Fibroblast of lung (primary cell): ENCODE measurements around the gene EIF4A3. TPM values are rescaled to one million over a fixed set of nuclear protein-coding genes. Genes with fewer than 3 reads are reported as not detected.

Experiments
- DNase-seq, 2 donors: peaks; one replicate each; pipeline versions ENCODE4 v3.0.0 to v3.0.0-alpha.2; 2010; ENCODE audit warnings: low read depth in 2 of 2
- H2AFZ ChIP-seq: 2 replicates; pipeline ENCODE4 v1.5.1; 2012; ENCODE audit warnings: low read length, control low read depth, inconsistent platforms
- H3K27ac ChIP-seq: 2 replicates; pipeline ENCODE4 v1.5.1; 2011; ENCODE audit warnings: low read length, control low read depth; ENCODE audit not compliant: insufficient read depth
- H3K27me3 ChIP-seq: 2 replicates; pipeline ENCODE4 v1.5.1; 2011; ENCODE audit warnings: mild to moderate bottlenecking, low read length; ENCODE audit not compliant: control insufficient read depth, insufficient read depth
- H3K36me3 ChIP-seq: 2 replicates; pipeline ENCODE4 v1.5.1; 2011; ENCODE audit warnings: low read length; ENCODE audit not compliant: control insufficient read depth, insufficient read depth
- H3K4me1 ChIP-seq: 2 replicates; pipeline ENCODE4 v1.5.1; 2011; ENCODE audit warnings: low read length; ENCODE audit not compliant: control insufficient read depth, insufficient read depth; ENCODE audit errors: extremely low read depth
- H3K4me2 ChIP-seq: 2 replicates; pipeline ENCODE4 v1.5.1; 2011; ENCODE audit warnings: low read length, control low read depth; ENCODE audit not compliant: insufficient read depth; ENCODE audit errors: extremely low read depth
- H3K4me3 ChIP-seq, 4 experiments: fragments of 200-600 bp in 1 of 4; sonication (generic) in 1 of 4; replicated peaks in 1 of 4; 2 replicates each; pipeline ENCODE4 v1.5.1; 2011 to 2016; ENCODE audit warnings: low read length in 4 of 4, low read depth in 3 of 4, mild to moderate bottlenecking in 3 of 4, control low read depth in 2 of 4, inconsistent platforms in 1 of 4, mixed read lengths in 1 of 4; ENCODE audit not compliant: insufficient read depth in 1 of 4; ENCODE audit errors: control extremely low read depth in 1 of 4
- H3K79me2 ChIP-seq: 2 replicates; pipeline ENCODE4 v1.5.1; 2012; ENCODE audit warnings: mild to moderate bottlenecking, low read length, inconsistent platforms; ENCODE audit not compliant: control insufficient read depth, insufficient read depth
- H3K9ac ChIP-seq: 2 replicates; pipeline ENCODE4 v1.5.1; 2011; ENCODE audit warnings: mild to moderate bottlenecking, low read length, control low read depth; ENCODE audit not compliant: insufficient read depth
- H3K9me3 ChIP-seq: 2 replicates; pipeline ENCODE4 v1.5.1; 2012; ENCODE audit warnings: low read depth, low read length; ENCODE audit not compliant: control insufficient read depth, insufficient read depth
- H4K20me1 ChIP-seq: 2 replicates; pipeline ENCODE4 v1.5.1; 2011; ENCODE audit warnings: low read length; ENCODE audit not compliant: control insufficient read depth, insufficient read depth; ENCODE audit errors: extremely low read depth
- EZH2 ChIP-seq: IDR thresholded peaks from 2 replicates; pipeline ENCODE4 v1.5.1; 2012; ENCODE audit warnings: low read length, control low read depth, mild to moderate bottlenecking; ENCODE audit errors: missing control alignments
- polyA minus RNA-seq: library from RNA; depleted of rRNA, polyadenylated mRNA; stranded (reverse); fragments of >200 nt; gene quantifications from 2 replicates; pipeline ENCODE4 v1.2.3, GENCODE V29; 2011; ENCODE audit warnings: low replicate concordance
- polyA plus RNA-seq, 2 donors: library from polyadenylated mRNA; depleted of rRNA in 1 of 2; stranded (reverse) in 1 of 2; unstranded in 1 of 2; fragments of >200 nt; gene quantifications; 2 replicates each; pipeline ENCODE4 v1.2.1, GENCODE V29; 2011 to 2012; ENCODE audit warnings: missing spikeins in 1 of 2
- total RNA-seq: library from RNA; depleted of rRNA; stranded (reverse); fragments of >200 nt; gene quantifications from 2 replicates; pipeline ENCODE4 v1.2.1, GENCODE V29; 2014
- TF ChIP-seq, protein P1 (sequence below), 2 donors: IDR thresholded peaks in 1 of 2; conservative IDR thresholded peaks in 1 of 2; 1 replicate in 1 of 2; 2 replicates in 1 of 2; pipeline ENCODE4 v1.5.1; 2011 to 2012; ENCODE audit warnings: low read length in 2 of 2, control low read depth in 1 of 2, inconsistent platforms in 1 of 2, low read depth in 1 of 2, mild to moderate bottlenecking in 1 of 2

Gene EIF4A3
- 73.2 and 85.0 TPM in 2 replicates for total RNA-seq
- polyA plus RNA-seq: 110 and 143 TPM in 2 replicates
- 85.6 and 103 TPM in 2 replicates for polyA plus RNA-seq (2012)
- 48.1 and 48.6 TPM in 2 replicates for polyA minus RNA-seq

DNA sequence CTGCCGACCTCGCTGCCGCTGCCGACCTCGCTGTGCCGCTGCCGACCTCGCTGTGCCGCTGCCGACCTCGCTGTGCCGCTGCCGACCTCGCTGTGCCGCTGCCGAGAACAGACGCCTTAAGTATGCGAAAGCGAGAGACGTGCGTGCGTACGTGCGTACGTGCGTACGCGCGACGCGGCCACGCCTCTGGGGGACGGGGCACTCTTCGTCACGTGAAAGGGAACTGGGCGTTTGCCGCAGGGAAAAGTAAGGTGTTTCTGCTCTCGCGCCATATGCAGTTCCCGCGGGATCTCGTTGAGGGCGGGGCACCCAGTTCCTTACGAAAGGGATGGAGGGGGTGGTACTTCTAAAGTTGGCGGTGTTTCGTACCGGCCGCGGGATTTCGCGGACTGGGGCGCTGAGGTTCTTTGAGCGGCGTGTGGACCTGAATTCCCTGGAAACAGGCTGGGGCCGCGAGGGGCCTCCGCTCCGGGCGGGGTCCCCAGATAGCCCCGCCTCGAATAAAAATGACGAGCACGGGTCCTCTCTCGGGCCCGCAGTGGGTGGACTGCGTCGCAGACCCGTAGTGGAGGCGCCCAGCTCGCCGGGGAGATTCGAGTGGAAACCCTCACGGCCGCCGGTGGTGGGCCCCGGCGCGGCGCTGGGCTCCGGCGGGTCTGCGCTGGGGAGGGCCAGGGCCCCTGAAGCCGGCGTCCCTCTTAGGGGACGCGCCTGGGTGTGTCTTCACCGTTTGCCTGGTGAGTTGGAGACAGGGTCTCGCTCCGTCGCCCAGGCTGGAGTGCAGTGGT is at the start of gene EIF4A3:
Gene EIF4A3 (minus strand): TSS at position 94 of the 788 bp plus-strand sequence. CDS start 167 bp downstream, outside the sequence.
- H3K79me2 ChIP-seq: peaks cover 53% of the 10 kb centered on the region
- peak within 1 kb of the TSS; percentile 74 for H2AFZ ChIP-seq
- H3K27ac ChIP-seq: peak within 1 kb of the TSS; percentile 96
- peak within 1 kb of the TSS; percentile 93 for H3K9ac ChIP-seq
- H3K36me3 ChIP-seq: peaks cover 10% of the 10 kb centered on the region
- no peaks in the 10 kb centered on the region for H4K20me1 ChIP-seq
- H3K4me2 ChIP-seq: peak within 1 kb of the TSS; percentile 99
- H3K9me3 ChIP-seq: no peaks in the 10 kb centered on the region
- peaks cover 11% of the 10 kb centered on the region for H3K4me1 ChIP-seq
- peak; percentile 99 for DNase-seq
- H3K4me3 ChIP-seq: peak within 1 kb of the TSS; percentile 78 to 98 (median 88)
- TF ChIP-seq, protein P1, sequence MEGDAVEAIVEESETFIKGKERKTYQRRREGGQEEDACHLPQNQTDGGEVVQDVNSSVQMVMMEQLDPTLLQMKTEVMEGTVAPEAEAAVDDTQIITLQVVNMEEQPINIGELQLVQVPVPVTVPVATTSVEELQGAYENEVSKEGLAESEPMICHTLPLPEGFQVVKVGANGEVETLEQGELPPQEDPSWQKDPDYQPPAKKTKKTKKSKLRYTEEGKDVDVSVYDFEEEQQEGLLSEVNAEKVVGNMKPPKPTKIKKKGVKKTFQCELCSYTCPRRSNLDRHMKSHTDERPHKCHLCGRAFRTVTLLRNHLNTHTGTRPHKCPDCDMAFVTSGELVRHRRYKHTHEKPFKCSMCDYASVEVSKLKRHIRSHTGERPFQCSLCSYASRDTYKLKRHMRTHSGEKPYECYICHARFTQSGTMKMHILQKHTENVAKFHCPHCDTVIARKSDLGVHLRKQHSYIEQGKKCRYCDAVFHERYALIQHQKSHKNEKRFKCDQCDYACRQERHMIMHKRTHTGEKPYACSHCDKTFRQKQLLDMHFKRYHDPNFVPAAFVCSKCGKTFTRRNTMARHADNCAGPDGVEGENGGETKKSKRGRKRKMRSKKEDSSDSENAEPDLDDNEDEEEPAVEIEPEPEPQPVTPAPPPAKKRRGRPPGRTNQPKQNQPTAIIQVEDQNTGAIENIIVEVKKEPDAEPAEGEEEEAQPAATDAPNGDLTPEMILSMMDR (conservative IDR thresholded peaks at IDR 0.05 in 1 of 2, IDR thresholded peaks at IDR 0.05 in 1 of 2; ENCODE audit: low read depth in 1 of 2, low read length in 2 of 2): no peak
- no peak for TF ChIP-seq EZH2
- no peaks in the 10 kb centered on the region for H3K27me3 ChIP-seq

DNA sequence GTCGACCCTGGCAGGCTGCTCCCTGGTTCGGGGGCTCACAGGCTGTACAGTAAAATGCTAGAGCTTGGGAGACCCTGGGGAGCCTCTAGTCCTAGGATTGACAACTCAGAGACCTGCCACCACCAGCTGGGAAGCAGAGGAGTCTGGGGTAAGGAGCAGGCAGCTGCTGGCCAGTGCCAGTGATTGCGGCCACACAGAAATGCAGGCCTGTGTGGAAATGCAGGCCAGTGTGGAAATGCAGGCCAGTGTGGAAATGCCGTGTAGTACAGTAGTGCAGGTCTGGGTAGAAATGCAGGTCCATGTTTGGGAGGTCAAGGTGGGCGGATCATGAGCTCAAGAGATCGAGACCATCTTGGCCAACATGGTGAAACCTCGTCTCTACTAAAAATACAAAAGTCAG is 49.7 kb upstream of the EIF4A3 start:
- Histone ChIP-seq H3K4me1 (no peaks in the 10 kb centered on the region), H3K79me2 (no peaks in the 10 kb centered on the region), H3K4me3 (no peak overlapping the region), H3K27ac (no peak overlapping the region), H3K36me3 (no peaks in the 10 kb centered on the region), H2AFZ (no peak overlapping the region), H3K4me2 (no peak overlapping the region), H3K9me3 (no peaks in the 10 kb centered on the region), H4K20me1 (no peaks in the 10 kb centered on the region), H3K27me3 (no peaks in the 10 kb centered on the region), H3K9ac (no peak overlapping the region)
- TF ChIP-seq, protein P1 (conservative IDR thresholded peaks at IDR 0.05 in 1 of 2, IDR thresholded peaks at IDR 0.05 in 1 of 2; ENCODE audit: low read depth in 1 of 2, low read length in 2 of 2): no peak
- no peak for DNase-seq

DNA sequence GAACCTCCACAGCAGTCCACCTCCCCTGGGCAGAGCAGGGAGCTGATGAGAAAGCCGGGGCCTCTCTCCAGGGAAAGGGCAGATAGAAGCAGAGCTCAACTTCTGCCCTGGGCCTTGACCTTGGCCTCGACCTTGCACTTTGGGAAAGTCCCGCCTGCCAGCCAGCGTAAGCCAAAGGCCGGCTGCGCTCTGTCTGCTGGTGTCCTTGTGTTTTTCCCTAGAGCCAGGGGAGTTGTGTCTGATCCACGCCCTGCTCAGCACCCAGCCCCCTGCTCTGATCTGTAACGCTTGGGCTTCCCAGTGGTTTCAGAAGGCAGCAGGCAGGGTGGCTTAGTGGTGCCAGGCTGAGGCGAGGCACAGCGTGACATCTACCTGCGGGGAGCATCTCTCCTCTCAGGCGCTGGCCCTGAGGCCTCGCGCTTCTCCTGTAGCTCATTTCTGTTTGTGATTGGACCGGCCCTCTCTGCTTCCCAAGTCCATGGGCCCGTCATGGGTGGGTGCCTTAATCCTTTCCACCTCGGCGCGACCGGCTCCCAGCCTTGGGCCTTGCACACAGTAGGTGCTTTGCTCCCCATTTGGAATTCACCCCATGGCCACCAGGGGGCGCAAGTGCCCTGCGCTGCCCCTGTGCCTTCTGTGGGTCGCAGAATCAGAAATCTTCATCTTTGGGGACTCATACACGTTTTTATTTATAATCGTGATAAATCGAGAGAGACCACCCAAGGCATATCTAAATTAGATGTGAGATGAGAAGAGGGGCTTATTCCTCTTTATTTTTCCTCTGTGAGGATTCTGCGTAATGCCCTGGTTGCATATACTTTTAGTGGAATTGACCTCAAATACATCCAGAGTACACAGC is 49.0 kb upstream of the EIF4A3 start:
- Histone ChIP-seq H3K4me2 (no peak overlapping the region), H3K4me3 (no peak overlapping the region), H3K9ac (no peak overlapping the region), H3K79me2 (no peaks in the 10 kb centered on the region), H2AFZ (no peak overlapping the region), H3K27me3 (no peaks in the 10 kb centered on the region), H3K4me1 (no peaks in the 10 kb centered on the region), H3K9me3 (no peaks in the 10 kb centered on the region), H4K20me1 (no peaks in the 10 kb centered on the region), H3K27ac (no peak overlapping the region), H3K36me3 (no peaks in the 10 kb centered on the region)
- DNase-seq: no peak
- no peak for TF ChIP-seq EZH2
- TF ChIP-seq, protein P1 (conservative IDR thresholded peaks at IDR 0.05 in 1 of 2, IDR thresholded peaks at IDR 0.05 in 1 of 2; ENCODE audit: low read depth in 1 of 2, low read length in 2 of 2): peak; percentile 81 to 87
